ENCODE results near the gene UBTD1.
"Not testable (repeated sequence)": the region's sequence is repeated elsewhere in the genome, so short reads cannot be mapped to it uniquely, and the experiment has no call there.

Gene UBTD1

GRCh38 chr10:97498841-97499560 lies at the start of gene UBTD1:
TSS of gene UBTD1 (plus strand) at chr10:97498924. CDS start at chr10:97499204, 280 bp downstream.
- peak; percentile 46 to 74 for DNase-seq

GRCh38 chr10:97450828-97451227 lies 47.9 kb upstream of the UBTD1 start:
- no peak for DNase-seq

- DNase-seq = no peak
Observed at GRCh38 chr10:97451605-97452004, 47.1 kb upstream of the UBTD1 start.

- DNase-seq = no peak
Observed at GRCh38 chr10:97452352-97452751, 46.4 kb upstream of the UBTD1 start.

GRCh38 chr10:97454330-97455036 lies 44.2 kb upstream of the UBTD1 start:
- no peak for DNase-seq

- no peak for DNase-seq
Observed at GRCh38 chr10:97456034-97456685, 42.6 kb upstream of the UBTD1 start.

- no peak for DNase-seq
Observed at GRCh38 chr10:97456686-97457065, 42.0 kb upstream of the UBTD1 start.

- no peak for DNase-seq
Observed at GRCh38 chr10:97459111-97459510, 39.6 kb upstream of the UBTD1 start.

- DNase-seq = no peak
Observed at GRCh38 chr10:97459933-97460332, 38.8 kb upstream of the UBTD1 start.

- DNase-seq = no peak
Observed at GRCh38 chr10:97462309-97462708, 36.4 kb upstream of the UBTD1 start.

GRCh38 chr10:97463363-97464132 lies 35.2 kb upstream of the UBTD1 start:
- DNase-seq = peak; percentile 66 to 74

GRCh38 chr10:97464226-97464625 lies 34.5 kb upstream of the UBTD1 start:
- DNase-seq = no peak

- no peak for DNase-seq
Observed at GRCh38 chr10:97465982-97466381, 32.7 kb upstream of the UBTD1 start.

- DNase-seq = no peak
Observed at GRCh38 chr10:97466755-97467154, 32.0 kb upstream of the UBTD1 start.

- no peak for DNase-seq
Observed at GRCh38 chr10:97468162-97468561, 30.6 kb upstream of the UBTD1 start.

- DNase-seq = not testable (repeated sequence)
Observed at GRCh38 chr10:97468781-97469180, 29.9 kb upstream of the UBTD1 start.

GRCh38 chr10:97474918-97475317 lies 23.8 kb upstream of the UBTD1 start:
- no peak for DNase-seq

GRCh38 chr10:97475936-97476594 lies 22.7 kb upstream of the UBTD1 start:
- peak; percentile 20 to 40 for DNase-seq

- DNase-seq = not testable (repeated sequence)
Observed at GRCh38 chr10:97479410-97479809, 19.3 kb upstream of the UBTD1 start.

- DNase-seq = no peak
Observed at GRCh38 chr10:97479939-97480338, 18.8 kb upstream of the UBTD1 start.

GRCh38 chr10:97481071-97481470 lies 17.7 kb upstream of the UBTD1 start:
- no peak for DNase-seq

- no peak for DNase-seq
Observed at GRCh38 chr10:97482381-97482780, 16.3 kb upstream of the UBTD1 start.

GRCh38 chr10:97483506-97483905 lies 15.2 kb upstream of the UBTD1 start:
- no peak for DNase-seq
